Keratinocyte (primary cell): Measurements from ENCODE around the gene SLC25A23.

Source experiments
- CTCF ChIP-seq, 3 experiments: IDR thresholded peaks in 1 of 3; conservative IDR thresholded peaks in 1 of 3; optimal IDR thresholded peaks in 1 of 3; 2 replicates in 2 of 3; 3 replicates in 1 of 3; pipeline versions ENCODE3 to v1.5.1; 2011; ENCODE audit warnings: low read length in 3 of 3, mild to moderate bottlenecking in 3 of 3, moderate library complexity in 2 of 3, control low read depth in 1 of 3, inconsistent platforms in 1 of 3; ENCODE audit not compliant: insufficient read depth in 2 of 3; ENCODE audit errors: extremely low read depth in 1 of 3
- EZH2 ChIP-seq: IDR thresholded peaks from one replicate; pipeline ENCODE4 v1.6.1; 2012; ENCODE audit warnings: inconsistent platforms, mild to moderate bottlenecking, low read length, moderate library complexity

- no peak for TF ChIP-seq CTCF (optimal IDR thresholded peaks at IDR 0.05 in 1 of 3, IDR thresholded peaks at IDR 0.05 in 1 of 3, conservative IDR thresholded peaks at IDR 0.05 in 1 of 3; ENCODE audit: extremely low read depth in 1 of 3, insufficient read depth in 2 of 3, low read length in 3 of 3)
- TF ChIP-seq EZH2 = no peak
These were observed 26.4 kb downstream of the SLC25A23 start for GRCh38 chr19:6433165-6433564.
